GM12878 (cell line): ENCODE data around the gene SOX9.

Experiments used
- BHLHE40 ChIP-seq, 2 experiments: fragments of 450-650 bp in 1 of 2; IDR thresholded peaks; 2 replicates each; pipeline ENCODE4 v1.6.1; 2011 to 2017; ENCODE audit warnings: low read depth in 2 of 2, borderline replicate concordance in 1 of 2, improper control_type of control experiment in 1 of 2, low read length in 1 of 2, mild to moderate bottlenecking in 1 of 2
- CREM ChIP-seq: IDR thresholded peaks from 2 replicates; pipeline ENCODE4 v1.6.1; 2014; ENCODE audit warnings: antibody characterized with exemption, low read depth
- HDAC2 ChIP-seq: fragments of 200-600 bp; sonication (generic); IDR thresholded peaks from 2 replicates; pipeline ENCODE4 v1.6.1; 2017
- JUNB ChIP-seq: IDR thresholded peaks from 2 replicates; pipeline ENCODE4 v1.6.1; 2016; ENCODE audit warnings: antibody characterized with exemption, mild to moderate bottlenecking
- MAX ChIP-seq: IDR thresholded peaks from 2 replicates; pipeline ENCODE4 v1.6.1; 2012; ENCODE audit warnings: low read depth, low read length, improper control_type of control experiment
- NR2F1 ChIP-seq: fragments of 450-650 bp; conservative IDR thresholded peaks from 2 replicates; pipeline ENCODE4 v1.6.1; 2017; ENCODE audit warnings: mild to moderate bottlenecking
- PAX8 ChIP-seq: fragments of 450-650 bp; IDR thresholded peaks from 2 replicates; pipeline ENCODE4 v1.6.1; 2017; ENCODE audit warnings: mild to moderate bottlenecking, moderate library complexity
- POLR2A ChIP-seq: IDR thresholded peaks from 2 replicates; pipeline ENCODE4 v1.6.1; 2011; ENCODE audit warnings: low read depth, mild to moderate bottlenecking, low read length
- POLR2AphosphoS5 ChIP-seq: IDR thresholded peaks from 2 replicates; pipeline ENCODE4 v1.6.1; 2011; ENCODE audit warnings: mild to moderate bottlenecking, low read length, inconsistent platforms
- RAD51 ChIP-seq: fragments of 450-650 bp; IDR thresholded peaks from 2 replicates; pipeline ENCODE4 v1.6.1; 2016; ENCODE audit warnings: moderate library complexity, mild to moderate bottlenecking, inconsistent platforms
- SMAD1 ChIP-seq: fragments of 450-650 bp; IDR thresholded peaks from 2 replicates; pipeline ENCODE4 v1.6.1; 2018; ENCODE audit warnings: mild to moderate bottlenecking, low read depth; ENCODE audit not compliant: partially characterized antibody
- SRF ChIP-seq, 2 experiments: IDR thresholded peaks; 2 replicates each; pipeline ENCODE4 v1.6.1; 2011; ENCODE audit warnings: low read depth in 2 of 2, low read length in 2 of 2, mild to moderate bottlenecking in 1 of 2, moderate library complexity in 1 of 2
- TAF1 ChIP-seq: IDR thresholded peaks from 2 replicates; pipeline ENCODE4 v1.6.1; 2011; ENCODE audit warnings: mild to moderate bottlenecking, low read depth, low read length, borderline replicate concordance
- TF ChIP-seq, protein P1 (sequence below), 3 experiments: IDR thresholded peaks in 2 of 3; conservative IDR thresholded peaks in 1 of 3; 2 replicates each; pipeline ENCODE4 v1.5.1; 2011; ENCODE audit warnings: low read depth in 3 of 3, low read length in 3 of 3, mild to moderate bottlenecking in 3 of 3, control low read depth in 2 of 3, moderate library complexity in 2 of 3, inconsistent platforms in 1 of 3, mixed read lengths in 1 of 3; ENCODE audit not compliant: control insufficient read depth in 2 of 3, insufficient read depth in 1 of 3; ENCODE audit errors: extremely low read depth in 1 of 3

DNA sequence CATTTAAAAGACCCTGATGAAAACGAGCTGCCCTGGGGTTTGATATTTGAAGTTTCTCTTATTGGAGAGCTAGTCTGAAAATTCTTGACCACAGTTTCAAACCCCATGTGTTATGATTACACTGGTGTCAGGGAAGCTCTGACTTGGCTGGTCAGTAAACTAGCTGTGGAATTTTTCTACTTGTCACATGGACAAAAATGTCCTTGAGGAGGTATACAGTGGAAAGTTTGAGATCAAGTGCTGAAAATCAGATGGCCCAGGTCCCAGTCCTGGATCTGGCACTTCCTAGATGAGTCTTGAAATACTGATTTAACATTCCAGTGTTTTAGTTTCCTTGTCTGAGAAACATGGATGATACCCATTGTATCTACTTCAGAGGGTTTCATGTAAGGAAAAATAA lies 30.7 kb upstream of the SOX9 start:
- TF ChIP-seq, protein P1, sequence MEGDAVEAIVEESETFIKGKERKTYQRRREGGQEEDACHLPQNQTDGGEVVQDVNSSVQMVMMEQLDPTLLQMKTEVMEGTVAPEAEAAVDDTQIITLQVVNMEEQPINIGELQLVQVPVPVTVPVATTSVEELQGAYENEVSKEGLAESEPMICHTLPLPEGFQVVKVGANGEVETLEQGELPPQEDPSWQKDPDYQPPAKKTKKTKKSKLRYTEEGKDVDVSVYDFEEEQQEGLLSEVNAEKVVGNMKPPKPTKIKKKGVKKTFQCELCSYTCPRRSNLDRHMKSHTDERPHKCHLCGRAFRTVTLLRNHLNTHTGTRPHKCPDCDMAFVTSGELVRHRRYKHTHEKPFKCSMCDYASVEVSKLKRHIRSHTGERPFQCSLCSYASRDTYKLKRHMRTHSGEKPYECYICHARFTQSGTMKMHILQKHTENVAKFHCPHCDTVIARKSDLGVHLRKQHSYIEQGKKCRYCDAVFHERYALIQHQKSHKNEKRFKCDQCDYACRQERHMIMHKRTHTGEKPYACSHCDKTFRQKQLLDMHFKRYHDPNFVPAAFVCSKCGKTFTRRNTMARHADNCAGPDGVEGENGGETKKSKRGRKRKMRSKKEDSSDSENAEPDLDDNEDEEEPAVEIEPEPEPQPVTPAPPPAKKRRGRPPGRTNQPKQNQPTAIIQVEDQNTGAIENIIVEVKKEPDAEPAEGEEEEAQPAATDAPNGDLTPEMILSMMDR (IDR thresholded peaks at IDR 0.05 in 2 of 3, conservative IDR thresholded peaks at IDR 0.05 in 1 of 3; ENCODE audit: control insufficient read depth in 2 of 3, extremely low read depth in 1 of 3, insufficient read depth in 1 of 3, low read depth in 3 of 3, low read length in 3 of 3) = no peak
- TF ChIP-seq RAD51 (no peak), CREM (no peak), POLR2A (no peak), NR2F1 (no peak), TAF1 (no peak), SRF (IDR thresholded peaks at IDR 0.05; ENCODE audit: low read depth in 2 of 2, low read length in 2 of 2) (no peak), JUNB (no peak), SMAD1 (no peak), MAX (no peak), HDAC2 (no peak), BHLHE40 (IDR thresholded peaks at IDR 0.05; ENCODE audit: borderline replicate concordance in 1 of 2, low read depth in 2 of 2, low read length in 1 of 2) (no peak), POLR2AphosphoS5 (no peak), PAX8 (no peak)
